Hematopoietic multipotent progenitor cell treated with erythropoietin and hydrocortisone succinate and interleukin-3 and kit ligand, for 17 days (in vitro differentiated cells): Measurements from ENCODE around the gene TEX10.
"Not testable (repeated sequence)": the region's sequence is repeated elsewhere in the genome, so short reads cannot be mapped to it uniquely, and the experiment has no call there.

Source experiments
- DNase-seq: peaks from one replicate; pipeline ENCODE4 v3.0.0-alpha.2; 2015; ENCODE audit warnings: low spot score

TEX10 gene

GRCh38 chr9:100350188-100350587 is 2.6 kb downstream of the TEX10 start:
- no peak for DNase-seq

- no peak for DNase-seq
Measured at GRCh38 chr9:100346836-100347235, 5.9 kb downstream of the TEX10 start.

DNA sequence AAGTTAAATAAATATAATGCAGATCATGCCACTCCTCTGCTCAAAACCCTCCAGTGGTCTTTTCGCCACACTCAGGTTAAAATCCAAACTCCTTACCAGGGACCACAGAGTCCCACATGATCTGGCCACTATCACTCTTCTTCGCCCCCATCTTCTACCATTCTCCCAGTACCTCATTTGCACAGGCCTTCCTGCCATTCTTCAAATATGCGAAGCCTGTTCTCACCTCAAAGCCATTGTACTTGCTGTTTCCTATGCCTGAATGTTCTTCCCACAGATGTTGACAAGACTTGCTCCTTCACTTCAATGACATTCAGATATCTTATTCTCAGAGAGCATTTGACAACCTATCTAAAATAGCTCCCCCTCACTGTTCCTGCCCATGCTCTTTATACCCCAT is 10.9 kb downstream of the TEX10 start:
- no peak for DNase-seq

GRCh38 chr9:100340224-100340623 is 12.5 kb downstream of the TEX10 start:
- DNase-seq, result no peak

- DNase-seq, result not testable (repeated sequence)
Measured at GRCh38 chr9:100338736-100339135, 14.0 kb downstream of the TEX10 start.

- DNase-seq, result peak; percentile 50
Measured at GRCh38 chr9:100324594-100325200, 28.0 kb downstream of the TEX10 start.

- DNase-seq, result peak; percentile 64
Measured at GRCh38 chr9:100322954-100323536, 29.7 kb downstream of the TEX10 start.

DNA sequence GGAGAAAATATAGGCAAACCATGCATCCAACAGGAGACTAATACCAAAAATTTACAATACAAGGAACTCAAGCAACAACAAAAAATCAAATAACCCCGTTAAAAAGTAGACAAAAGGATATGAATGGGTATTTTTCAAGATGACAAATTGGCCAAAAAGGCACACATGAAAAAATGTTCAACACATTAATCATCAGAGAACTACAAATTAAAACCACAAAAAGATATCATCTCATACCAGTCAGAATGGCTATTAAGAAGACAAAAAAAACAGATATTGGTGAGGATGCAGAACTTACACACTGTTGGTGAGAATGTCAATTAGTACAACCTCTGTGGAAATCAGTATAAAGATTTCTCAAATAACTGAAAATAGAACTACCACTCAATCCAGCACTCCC is 35.0 kb downstream of the TEX10 start:
- no peak for DNase-seq

GRCh38 chr9:100315561-100315960 is 37.2 kb downstream of the TEX10 start:
- no peak for DNase-seq

DNA sequence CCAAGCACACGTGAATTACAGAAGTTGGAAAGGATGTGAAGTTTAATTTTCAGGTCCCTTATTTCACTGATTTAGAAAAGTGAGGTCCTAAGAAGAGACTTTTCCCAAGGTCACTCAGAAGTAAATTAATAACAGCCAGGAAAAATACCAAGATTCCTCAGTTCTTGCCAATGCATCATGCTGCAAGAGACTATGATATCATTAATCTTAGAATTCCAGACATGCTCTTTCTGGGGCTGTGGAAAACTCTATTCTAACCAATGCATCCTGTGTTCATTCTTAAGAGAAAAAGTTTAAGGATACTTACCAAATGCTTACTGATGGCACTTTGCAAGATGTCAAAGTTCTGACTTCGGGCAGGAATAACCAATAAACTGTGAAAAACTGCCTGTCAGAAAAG is 42.8 kb downstream of the TEX10 start:
- no peak for DNase-seq

DNA sequence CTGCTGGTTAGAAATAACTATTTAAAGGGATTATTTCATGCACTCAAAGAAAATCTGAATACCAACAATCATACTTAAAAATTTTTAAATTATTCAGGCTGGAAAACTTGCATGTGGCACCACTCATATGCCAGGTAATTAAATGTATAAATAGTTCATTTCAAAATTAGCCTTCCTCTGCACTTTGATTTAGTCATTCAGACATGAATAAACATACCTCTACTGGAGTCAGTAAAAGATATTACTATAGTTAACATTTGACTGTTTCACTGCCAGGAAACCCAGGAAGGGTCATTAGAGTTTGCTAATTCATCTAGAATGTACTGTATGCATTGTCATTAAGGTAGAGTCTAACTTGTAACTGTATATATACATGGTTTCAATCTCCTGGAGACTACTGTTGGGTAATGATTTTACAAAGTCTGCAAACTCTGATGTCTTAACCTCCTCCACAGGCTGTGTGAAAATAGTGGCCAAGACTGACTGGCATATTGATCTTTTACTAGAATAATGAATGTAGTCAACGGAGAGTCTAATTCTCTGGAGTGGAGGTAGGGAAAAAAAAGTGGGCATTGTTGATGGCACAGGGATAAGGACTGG is 43.7 kb downstream of the TEX10 start:
- DNase-seq, result no peak

DNA sequence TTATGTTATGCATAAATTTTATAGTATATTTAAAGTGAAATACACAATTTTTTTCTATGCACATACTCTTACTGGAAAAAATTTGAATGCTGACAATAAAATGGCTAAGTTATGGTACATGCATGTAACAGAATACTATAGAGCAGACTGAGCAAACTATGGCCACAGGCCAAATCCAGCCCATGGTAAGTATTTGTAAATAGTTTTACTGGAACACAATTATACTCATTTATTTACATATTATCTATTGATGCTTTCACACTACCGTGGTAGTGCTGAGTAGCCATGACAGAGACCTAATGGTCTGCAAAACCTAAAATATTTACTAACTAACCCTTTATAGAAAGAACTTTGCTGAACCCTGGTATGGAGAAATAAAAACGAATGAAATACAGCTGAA is 45.7 kb downstream of the TEX10 start:
- no peak for DNase-seq

GRCh38 chr9:100306283-100306682 is 46.5 kb downstream of the TEX10 start:
- no peak for DNase-seq

DNA sequence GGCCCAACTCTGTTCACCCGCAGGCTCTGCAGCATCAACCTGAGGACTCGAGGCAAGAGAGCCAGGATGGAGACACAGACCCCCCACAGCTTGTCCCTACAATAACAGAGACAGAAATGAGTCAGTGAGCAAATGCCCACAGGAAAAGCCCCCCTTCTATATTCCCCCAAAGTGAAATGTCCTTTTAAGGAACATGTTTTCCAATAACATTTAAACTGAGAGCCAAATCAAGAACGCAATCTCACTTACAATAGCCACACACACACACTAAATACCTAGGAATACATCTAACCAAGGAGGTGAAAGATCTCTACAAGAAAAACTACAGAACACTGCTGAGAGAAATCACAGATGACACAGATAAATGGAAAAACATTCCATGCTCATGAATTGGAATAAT is 49.0 kb downstream of the TEX10 start:
- DNase-seq, result no peak

DNA sequence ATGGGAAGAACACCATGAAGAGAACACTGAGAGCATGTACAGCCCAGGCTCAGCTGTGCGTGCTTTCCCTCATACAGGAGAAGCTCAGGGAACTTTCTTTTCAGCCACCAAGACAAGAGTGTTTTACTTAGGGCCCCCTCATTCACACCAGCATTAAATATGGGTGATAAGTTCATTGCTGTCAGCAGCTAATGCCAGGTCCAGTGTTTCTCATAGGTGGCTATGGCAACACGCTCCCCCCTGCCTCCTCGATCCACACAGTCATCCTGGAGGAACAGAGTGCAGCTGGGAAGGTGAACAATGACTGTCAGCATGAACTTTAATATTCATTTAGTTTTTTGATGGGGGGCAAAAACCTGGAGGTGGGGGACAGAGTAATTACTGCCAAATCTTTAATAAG is 54.4 kb downstream of the TEX10 start:
- DNase-seq, result no peak

GRCh38 chr9:100296407-100296806 is 56.3 kb downstream of the TEX10 start:
- no peak for DNase-seq

- no peak for DNase-seq
Measured at GRCh38 chr9:100295240-100295639, 57.5 kb downstream of the TEX10 start.

DNA sequence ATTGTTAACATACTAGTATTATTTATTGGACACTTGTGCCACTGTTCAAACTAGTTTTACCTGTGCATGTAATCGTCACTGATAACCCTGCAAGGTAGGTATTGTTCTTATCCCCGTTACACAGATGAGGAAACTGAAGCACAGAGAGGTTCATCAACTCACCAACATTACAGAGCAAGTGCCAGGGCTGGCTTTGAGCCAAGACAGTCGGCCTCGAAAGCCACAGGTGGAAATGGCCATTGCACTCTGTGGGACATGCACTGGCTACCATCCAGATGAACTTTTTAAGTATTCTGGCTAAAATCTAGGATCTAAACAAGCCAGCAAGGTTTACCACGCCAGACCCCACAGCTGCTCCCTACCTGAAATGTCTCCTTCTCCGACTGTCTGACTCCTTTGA is 57.9 kb downstream of the TEX10 start:
- no peak for DNase-seq

DNA sequence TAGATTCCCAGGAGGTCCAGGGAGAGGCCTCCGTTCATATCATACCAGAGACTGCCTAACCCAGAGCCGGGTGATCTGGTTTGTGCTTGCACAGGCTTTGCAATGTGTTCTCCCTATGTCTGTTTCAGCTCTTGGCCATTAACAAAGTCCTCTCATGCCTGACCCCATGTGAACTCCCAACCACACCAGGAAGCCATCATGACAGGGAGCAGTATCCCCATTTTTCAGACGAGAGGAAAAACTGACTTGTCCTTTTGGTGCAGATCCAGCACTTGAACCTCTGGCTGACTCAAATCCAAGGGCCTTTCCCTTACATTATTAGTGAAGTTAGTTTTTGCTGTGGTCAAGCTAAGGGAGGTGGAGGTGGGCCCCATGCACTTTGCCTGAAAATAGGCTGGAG is 58.4 kb downstream of the TEX10 start:
- no peak for DNase-seq

DNA sequence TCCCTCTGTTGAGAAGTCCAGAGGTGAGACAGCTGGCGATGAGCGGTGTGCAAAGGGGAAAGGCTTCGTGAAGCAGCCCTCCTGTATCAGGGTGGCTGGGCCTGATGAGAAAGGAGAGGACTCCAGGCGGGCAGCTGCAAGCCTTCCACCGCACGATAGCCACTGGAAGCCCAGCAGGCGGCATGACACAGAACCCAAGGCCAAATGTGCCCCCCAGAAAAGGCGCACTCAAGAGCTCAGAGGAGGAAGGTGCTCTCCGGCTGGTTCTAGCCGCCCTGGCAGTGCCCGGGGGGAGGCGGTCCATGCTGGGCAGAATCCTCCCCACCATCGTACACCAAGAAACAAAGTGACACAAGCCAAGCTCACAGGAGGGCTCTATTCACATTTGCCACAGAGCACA is 60.3 kb downstream of the TEX10 start:
- DNase-seq, result no peak

- no peak for DNase-seq
Measured at GRCh38 chr9:100290714-100291113, 62.0 kb downstream of the TEX10 start.

DNA sequence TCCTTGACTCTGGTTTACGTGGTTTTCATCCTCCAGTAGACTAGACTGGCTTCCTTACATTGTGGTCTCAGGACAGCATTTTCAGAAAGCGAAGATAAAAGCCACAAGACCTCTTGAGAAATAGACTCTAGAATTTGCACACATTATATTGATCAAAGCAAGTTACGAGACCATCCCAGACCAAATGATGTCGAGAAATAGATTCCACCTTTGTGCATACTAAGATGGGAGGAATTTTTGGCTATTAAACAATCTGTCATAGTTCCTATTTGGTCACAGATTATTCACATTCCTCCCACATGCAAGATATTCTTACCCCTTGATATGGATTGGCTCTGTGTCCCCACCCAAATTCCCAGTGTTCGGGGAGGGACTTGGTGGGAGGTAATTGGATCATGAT is 65.6 kb downstream of the TEX10 start:
- no peak for DNase-seq

GRCh38 chr9:100286257-100286656 is 66.5 kb downstream of the TEX10 start:
- no peak for DNase-seq

DNA sequence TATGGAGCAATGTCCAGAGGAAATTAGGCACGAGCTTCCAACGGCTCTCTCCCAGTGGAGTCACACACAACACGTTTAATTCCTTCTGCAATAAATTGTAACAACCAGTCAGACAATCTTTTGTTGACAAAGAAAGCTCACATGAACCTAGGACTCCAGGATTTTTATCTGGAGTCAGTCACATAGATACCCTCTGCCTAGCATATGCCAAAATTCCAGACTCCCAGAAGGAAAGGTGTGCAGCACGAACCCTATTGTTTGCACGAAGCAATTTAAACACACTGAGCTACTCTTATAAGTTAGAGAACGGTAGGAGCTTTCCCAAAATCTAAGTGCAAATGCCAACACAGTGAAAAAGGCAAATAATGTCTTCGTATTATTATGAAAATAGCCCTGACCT is 67.1 kb downstream of the TEX10 start:
- no peak for DNase-seq
